SK-N-SH (cell line): ENCODE results near the gene DNAJB1. TPM values are rescaled to one million over a fixed set of nuclear protein-coding genes. Genes with fewer than 3 reads are reported as not detected.
A peak's percentile ranks its signal among the peaks of the same experiment; 100 is the strongest.

Experiments used
- CTCF ChIA-PET: fragments of 300-600, 350-600 bp; formaldehyde crosslinking; extraction: SDS; loops from one replicate; lab custom pipeline; 2021; lab: Yijun Ruan, JAX
- POLR2A ChIA-PET: fragments of 350-600 bp; sonication (Branson Sonifier 250); formaldehyde crosslinking; extraction: SDS; loops from one replicate; lab custom pipeline; 2020; ENCODE audit warnings: antibody characterized with exemption, inconsistent platforms; lab: Yijun Ruan, JAX
- DNase-seq: peaks from one replicate; pipeline ENCODE4 v3.0.0; 2012
- H2AFZ ChIP-seq: fragments of 200-600 bp; sonication (generic); 2 replicates; pipeline ENCODE4 v1.8.1; 2016; ENCODE audit warnings: antibody characterized with exemption, mild to moderate bottlenecking, low read depth
- H3F3A ChIP-seq: fragments of 200-600 bp; sonication (generic); replicated peaks from 2 replicates; pipeline ENCODE3; 2016; ENCODE audit warnings: antibody characterized with exemption, mild to moderate bottlenecking; ENCODE audit not compliant: insufficient read depth
- H3K27ac ChIP-seq, 2 experiments: fragments of 200-500 bp in 1 of 2; fragments of 200-600 bp in 1 of 2; sonication (Bioruptor generic) in 1 of 2; sonication (generic), shearing (Covaris generic) in 1 of 2; 2 replicates each; pipeline versions ENCODE4 v1.5.1 to v1.6.1; 2014 to 2016; ENCODE audit warnings: low read depth in 2 of 2, inconsistent platforms in 1 of 2, low read length in 1 of 2, mild to moderate bottlenecking in 1 of 2, mixed read lengths in 1 of 2
- H3K27me3 ChIP-seq: fragments of 200-600 bp; sonication (generic), shearing (Covaris generic); 2 replicates; pipeline ENCODE4 v1.6.1; 2016; ENCODE audit warnings: mixed run types; ENCODE audit not compliant: insufficient read depth
- H3K36me3 ChIP-seq, 2 experiments: fragments of 200-500 bp in 1 of 2; fragments of 200-600 bp in 1 of 2; sonication (Bioruptor generic) in 1 of 2; sonication (generic) in 1 of 2; replicated peaks in 1 of 2; 2 replicates each; pipeline versions ENCODE3 to v1.5.1; 2014 to 2016; ENCODE audit warnings: low read length in 1 of 2, mild to moderate bottlenecking in 1 of 2; ENCODE audit not compliant: insufficient read depth in 2 of 2, control insufficient read depth in 1 of 2
- H3K4me1 ChIP-seq, 2 experiments: fragments of 200-500 bp in 1 of 2; fragments of 200-600 bp in 1 of 2; sonication (Bioruptor generic) in 1 of 2; sonication (generic), shearing (Covaris generic) in 1 of 2; 2 replicates each; pipeline versions ENCODE4 v1.5.1 to v1.6.1; 2014 to 2016; ENCODE audit warnings: low read depth in 1 of 2, low read length in 1 of 2, mixed run types in 1 of 2; ENCODE audit not compliant: insufficient read depth in 2 of 2, control insufficient read depth in 1 of 2
- H3K4me2 ChIP-seq: fragments of 200-600 bp; sonication (generic), shearing (Covaris generic); 2 replicates; pipeline ENCODE4 v1.6.1; 2017; ENCODE audit warnings: mixed run types
- H3K4me3 ChIP-seq, 2 experiments: fragments of 200-500 bp in 1 of 2; fragments of 200-600 bp in 1 of 2; sonication (Bioruptor generic) in 1 of 2; sonication (generic), shearing (Covaris generic) in 1 of 2; 2 replicates each; pipeline versions ENCODE4 v1.5.1 to v1.8.1; 2014 to 2016; ENCODE audit warnings: low read depth in 2 of 2, inconsistent platforms in 1 of 2, low read length in 1 of 2, mild to moderate bottlenecking in 1 of 2, mixed read lengths in 1 of 2, moderate library complexity in 1 of 2
- H3K79me2 ChIP-seq: fragments of 200-600 bp; sonication (generic); 2 replicates; pipeline ENCODE4 v1.8.1; 2017; ENCODE audit warnings: mild to moderate bottlenecking; ENCODE audit not compliant: insufficient read depth
- H3K9ac ChIP-seq: fragments of 200-600 bp; sonication (generic); 2 replicates; pipeline ENCODE4 v1.6.1; 2017; ENCODE audit warnings: mixed run types
- H3K9me2 ChIP-seq: fragments of 200-600 bp; sonication (generic); 2 replicates; pipeline ENCODE4 v1.6.1; 2017; ENCODE audit warnings: mixed run types
- H3K9me3 ChIP-seq: fragments of 200-600 bp; sonication (generic); 2 replicates; pipeline ENCODE4 v1.6.1; 2017; ENCODE audit warnings: mixed run types, mild to moderate bottlenecking, moderate library complexity
- H4K20me1 ChIP-seq: fragments of 200-600 bp; sonication (generic); 2 replicates; pipeline ENCODE4 v1.6.1; 2017; ENCODE audit warnings: mild to moderate bottlenecking, mixed run types; ENCODE audit not compliant: insufficient read depth
- ELF1 ChIP-seq: IDR thresholded peaks from 2 replicates; pipeline ENCODE4 v1.4.0; 2012
- FOSL2 ChIP-seq: IDR thresholded peaks from 2 replicates; pipeline ENCODE4 v1.4.0; 2012; ENCODE audit warnings: low read depth, mild to moderate bottlenecking, moderate library complexity, borderline replicate concordance
- FOXM1 ChIP-seq: IDR thresholded peaks from 2 replicates; pipeline ENCODE4 v1.4.0; 2012; ENCODE audit warnings: low read depth, mild to moderate bottlenecking
- GATA2 ChIP-seq: sonication (generic); formaldehyde crosslinking; IDR thresholded peaks from 2 replicates; pipeline ENCODE4 v1.5.0; 2020; ENCODE audit warnings: mild to moderate bottlenecking, missing genetic modification reagents
- IRF3 ChIP-seq: fragments of 150-350 bp; IDR thresholded peaks from 2 replicates; pipeline ENCODE4 v1.6.1; 2016; ENCODE audit warnings: mild to moderate bottlenecking, low read depth, low read length
- JUND ChIP-seq: IDR thresholded peaks from 2 replicates; pipeline ENCODE4 v1.4.0; 2012
- MXI1 ChIP-seq: IDR thresholded peaks from 2 replicates; pipeline ENCODE4 v1.6.1; 2012; ENCODE audit warnings: mild to moderate bottlenecking, low read depth, low read length, improper control_type of control experiment
- NRF1 ChIP-seq: IDR thresholded peaks from 2 replicates; pipeline ENCODE4 v1.6.1; 2012; ENCODE audit warnings: low read depth, mild to moderate bottlenecking, low read length
- RAD21 ChIP-seq: IDR thresholded peaks from 2 replicates; pipeline ENCODE4 v1.6.1; 2012; ENCODE audit warnings: mild to moderate bottlenecking, low read length
- RXRA ChIP-seq: IDR thresholded peaks from 2 replicates; pipeline ENCODE4 v1.4.0; 2012; ENCODE audit warnings: low read depth, mild to moderate bottlenecking, borderline replicate concordance
- SMC3 ChIP-seq: IDR thresholded peaks from 2 replicates; pipeline ENCODE4 v1.6.1; 2012; ENCODE audit warnings: low read depth, low read length, improper control_type of control experiment
- TAF1 ChIP-seq: IDR thresholded peaks from 2 replicates; pipeline ENCODE4 v1.6.1; 2012; ENCODE audit warnings: low read depth, mild to moderate bottlenecking, low read length, moderate library complexity, borderline replicate concordance
- USF2 ChIP-seq: fragments of 150-350 bp; IDR thresholded peaks from 2 replicates; pipeline ENCODE4 v1.6.1; 2017; ENCODE audit warnings: antibody characterized with exemption, low read length, low read depth, borderline replicate concordance
- ZBTB33 ChIP-seq: IDR thresholded peaks from 2 replicates; pipeline ENCODE4 v1.4.0; 2012; ENCODE audit warnings: low read depth, borderline replicate concordance
- WGBS: methylation state at CpG from one replicate; pipeline ENCODE4 v1.1.6; 2017; ENCODE audit warnings: low lambda C conversion rate; 5-methylcytosine and 5-hydroxymethylcytosine counted together
- polyA plus RNA-seq, 3 experiments: library from polyadenylated mRNA; depleted of rRNA; stranded (reverse); fragments of >200 nt; gene quantifications; 2 replicates each; pipeline ENCODE4 v1.2.3, GENCODE V29; 2012
- TF ChIP-seq, protein P1 (sequence below): IDR thresholded peaks from 2 replicates; pipeline ENCODE4; 2012

The DNAJB1 gene
- polyA plus RNA-seq, 1 of the 3 experiments (the other 2 are of a cell fraction) = 103 TPM

- no peak for TF ChIP-seq MXI1
- 0 out of 2 replicates have a peak, but pooled peaks have one; percentile 19 for TF ChIP-seq ZBTB33
- no peak for TF ChIP-seq SMC3
- TF ChIP-seq, protein P1, sequence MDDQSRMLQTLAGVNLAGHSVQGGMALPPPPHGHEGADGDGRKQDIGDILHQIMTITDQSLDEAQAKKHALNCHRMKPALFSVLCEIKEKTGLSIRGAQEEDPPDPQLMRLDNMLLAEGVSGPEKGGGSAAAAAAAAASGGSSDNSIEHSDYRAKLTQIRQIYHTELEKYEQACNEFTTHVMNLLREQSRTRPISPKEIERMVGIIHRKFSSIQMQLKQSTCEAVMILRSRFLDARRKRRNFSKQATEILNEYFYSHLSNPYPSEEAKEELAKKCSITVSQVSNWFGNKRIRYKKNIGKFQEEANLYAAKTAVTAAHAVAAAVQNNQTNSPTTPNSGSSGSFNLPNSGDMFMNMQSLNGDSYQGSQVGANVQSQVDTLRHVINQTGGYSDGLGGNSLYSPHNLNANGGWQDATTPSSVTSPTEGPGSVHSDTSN = peak; percentile 76
- TF ChIP-seq USF2 = no peak
These were observed 1.7 kb upstream of the DNAJB1 start (continued) for GRCh38 chr19:14519860-14520407.

- Histone ChIP-seq H3K9me3 (no peaks in the 10 kb centered on the region), H3K9ac (peak overlapping the region; percentile 54), H2AFZ (peak overlapping the region; percentile 48; the same call in 1 of the 2 replicates), H3K27ac (peak overlapping the region; percentile 84 to 95), H3K27me3 (no peaks in the 10 kb centered on the region), H3K79me2 (peaks cover 38% of the 10 kb centered on the region)
- 95% methylated on average over 22 of the region's 22 CpGs for WGBS
- DNase-seq = no peak
- CTCF ChIA-PET = interaction anchor here (3.7 kb wide), 1 partner anchor 39 kb away, joined by 20 read pairs; no protein-coding TSS in a partner anchor
- no peak for TF ChIP-seq RAD21
- TF ChIP-seq JUND = no peak
- TF ChIP-seq ELF1 = no peak
- no peak for TF ChIP-seq FOSL2
- TF ChIP-seq IRF3 = no peak
- TF ChIP-seq TAF1 = no peak
- no peak for TF ChIP-seq GATA2 (CRISPR knock-in tag)
- no peak for TF ChIP-seq USF2
- no peak for TF ChIP-seq RXRA
- no peak for TF ChIP-seq NRF1
- TF ChIP-seq FOXM1 = no peak
- TF ChIP-seq, all 33 proteins: peak for 0
- Histone ChIP-seq H3F3A (peaks cover 35% of the 10 kb centered on the region), H3K4me3 (no peak overlapping the region), H4K20me1 (peaks cover 33% of the 10 kb centered on the region), H3K36me3 (peaks cover 20 to 23% of the 10 kb centered on the region in 2 experiments), H3K9me2 (no peaks in the 10 kb centered on the region), H3K4me1 (peaks cover 24 to 47% of the 10 kb centered on the region in 2 experiments; a peak in 3 of 4 replicates), H3K4me2 (peak overlapping the region; percentile 80)
- POLR2A ChIA-PET = interaction anchor here (1.0 to 1.2 kb wide), 2 partner anchors 9 to 37 kb away, joined by 3 to 4 read pairs; no protein-coding TSS in a partner anchor
These were observed 1.2 kb upstream of the DNAJB1 start for GRCh38 chr19:14519245-14519859.
